Fibroblast of pulmonary artery (primary cell): ENCODE measurements around the gene MCFD2.
A peak's percentile ranks its signal among the peaks of the same experiment; 100 is the strongest.

Experiments
- DNase-seq: peaks from one replicate; pipeline ENCODE4 v3.0.0-alpha.2; 2010; ENCODE audit warnings: low read depth
- H3K4me3 ChIP-seq: replicated peaks from 2 replicates; pipeline ENCODE4 v1.5.1; 2011; ENCODE audit warnings: low read depth, mild to moderate bottlenecking, control low read depth, low read length, moderate library complexity
- CTCF ChIP-seq: IDR thresholded peaks from 2 replicates; pipeline ENCODE4 v1.5.1; 2011; ENCODE audit warnings: mild to moderate bottlenecking, control low read depth, low read length, inconsistent platforms; ENCODE audit errors: missing control alignments

The MCFD2 gene

GRCh38 chr2:46950314-46950713 is 34.7 kb upstream of the MCFD2 start:
- H3K4me3 ChIP-seq: no peak overlapping the region
- no peak for TF ChIP-seq CTCF
- no peak for DNase-seq

- H3K4me3 ChIP-seq: no peak overlapping the region
- no peak for DNase-seq
- no peak for TF ChIP-seq CTCF
These were observed 32.2 kb upstream of the MCFD2 start for GRCh38 chr2:46947841-46948240.

- H3K4me3 ChIP-seq: no peak overlapping the region
- DNase-seq: no peak
These were observed 30.1 kb upstream of the MCFD2 start for GRCh38 chr2:46945671-46946070.

GRCh38 chr2:46943881-46944798 is 28.5 kb upstream of the MCFD2 start:
- H3K4me3 ChIP-seq: no peak overlapping the region
- no peak for DNase-seq
- no peak for TF ChIP-seq CTCF

More at GRCh38 chr2:46945671-46946070, 30.1 kb upstream of the MCFD2 start:
- no peak for TF ChIP-seq CTCF

- DNase-seq: no peak
- peak overlapping the region; percentile 91 for H3K4me3 ChIP-seq
These were observed 27.5 kb upstream of the MCFD2 start for GRCh38 chr2:46942891-46943626.

GRCh38 chr2:46942143-46942526 is 26.5 kb upstream of the MCFD2 start:
- no peak for TF ChIP-seq CTCF
- no peak for DNase-seq
- peak overlapping the region; percentile 91 for H3K4me3 ChIP-seq

More at GRCh38 chr2:46942891-46943626, 27.5 kb upstream of the MCFD2 start:
- TF ChIP-seq CTCF: no peak
